RWPE1 (cell line): ENCODE measurements around the gene AQP3.
A peak's percentile ranks its signal among the peaks of the same experiment; 100 is the strongest.

Experiments used
- CTCF ChIA-PET: fragments of 350-600 bp; sonication (Branson Sonifier 250); formaldehyde crosslinking; extraction: SDS; loops from one replicate; lab custom pipeline; 2021; lab: Yijun Ruan, JAX
- POLR2A ChIA-PET: fragments of 400-600 bp; formaldehyde crosslinking; extraction: SDS; loops from one replicate; lab custom pipeline; 2020; ENCODE audit warnings: antibody characterized with exemption; ENCODE audit not compliant: low non-redundant PET; lab: Yijun Ruan, JAX
- DNase-seq: peaks from one replicate; pipeline ENCODE4 v3.0.0; 2012; ENCODE audit warnings: low spot score
- H3K27ac ChIP-seq: fragments of 450-650 bp; 2 replicates; pipeline ENCODE4 v1.5.1; 2017
- TF ChIP-seq, protein P1 (sequence below): fragments of 450-650 bp; conservative IDR thresholded peaks from 2 replicates; pipeline ENCODE4 v1.5.1; 2017; ENCODE audit warnings: low read depth, mild to moderate bottlenecking

AQP3 gene

DNA sequence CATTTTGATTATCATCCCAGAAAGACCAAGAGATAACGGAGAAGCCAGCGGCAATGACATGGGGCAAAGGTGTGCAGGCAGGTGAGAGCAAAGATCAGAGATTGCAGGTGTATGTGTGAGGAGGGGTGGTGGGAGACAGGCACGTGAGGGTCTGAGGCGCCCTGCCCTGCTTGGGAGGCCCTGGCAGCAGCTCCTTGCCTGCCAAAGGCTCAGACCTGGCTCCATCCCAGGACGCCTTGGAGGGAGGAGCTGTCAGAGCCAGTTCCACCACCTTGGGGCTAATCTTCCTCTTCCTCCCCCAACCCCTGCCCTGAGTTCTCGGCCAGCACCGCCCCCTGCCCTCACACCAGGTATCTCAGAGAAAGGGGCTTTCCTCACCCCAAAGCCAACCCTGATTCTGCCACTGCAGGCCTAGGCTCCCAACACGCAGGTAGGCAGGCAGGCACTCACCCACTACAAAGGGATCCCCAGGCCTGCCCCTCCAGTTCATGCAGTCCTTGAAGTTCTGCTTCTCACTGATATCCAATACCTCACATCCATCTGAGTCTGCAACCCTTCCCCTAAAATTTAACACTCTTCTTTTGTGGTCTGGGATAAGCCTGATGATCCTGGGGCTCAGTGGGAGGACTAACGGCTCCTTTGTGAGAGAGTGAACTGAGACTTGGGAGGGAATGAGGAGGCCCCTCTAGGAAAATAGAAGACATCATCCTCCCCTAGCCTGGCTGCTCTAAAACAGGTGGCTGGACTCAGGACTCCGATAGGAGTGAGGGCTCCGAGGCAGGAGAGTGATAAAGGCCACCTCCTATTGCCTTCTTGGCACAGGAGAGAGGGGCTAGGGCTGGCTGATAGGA is 1.8 kb downstream of the AQP3 start:
- POLR2A ChIA-PET: no interaction called here
- TF ChIP-seq, protein P1, sequence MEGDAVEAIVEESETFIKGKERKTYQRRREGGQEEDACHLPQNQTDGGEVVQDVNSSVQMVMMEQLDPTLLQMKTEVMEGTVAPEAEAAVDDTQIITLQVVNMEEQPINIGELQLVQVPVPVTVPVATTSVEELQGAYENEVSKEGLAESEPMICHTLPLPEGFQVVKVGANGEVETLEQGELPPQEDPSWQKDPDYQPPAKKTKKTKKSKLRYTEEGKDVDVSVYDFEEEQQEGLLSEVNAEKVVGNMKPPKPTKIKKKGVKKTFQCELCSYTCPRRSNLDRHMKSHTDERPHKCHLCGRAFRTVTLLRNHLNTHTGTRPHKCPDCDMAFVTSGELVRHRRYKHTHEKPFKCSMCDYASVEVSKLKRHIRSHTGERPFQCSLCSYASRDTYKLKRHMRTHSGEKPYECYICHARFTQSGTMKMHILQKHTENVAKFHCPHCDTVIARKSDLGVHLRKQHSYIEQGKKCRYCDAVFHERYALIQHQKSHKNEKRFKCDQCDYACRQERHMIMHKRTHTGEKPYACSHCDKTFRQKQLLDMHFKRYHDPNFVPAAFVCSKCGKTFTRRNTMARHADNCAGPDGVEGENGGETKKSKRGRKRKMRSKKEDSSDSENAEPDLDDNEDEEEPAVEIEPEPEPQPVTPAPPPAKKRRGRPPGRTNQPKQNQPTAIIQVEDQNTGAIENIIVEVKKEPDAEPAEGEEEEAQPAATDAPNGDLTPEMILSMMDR: no peak
- CTCF ChIA-PET: no interaction called here
- peak overlapping the region; percentile 76 for H3K27ac ChIP-seq
- no peak for DNase-seq

DNA sequence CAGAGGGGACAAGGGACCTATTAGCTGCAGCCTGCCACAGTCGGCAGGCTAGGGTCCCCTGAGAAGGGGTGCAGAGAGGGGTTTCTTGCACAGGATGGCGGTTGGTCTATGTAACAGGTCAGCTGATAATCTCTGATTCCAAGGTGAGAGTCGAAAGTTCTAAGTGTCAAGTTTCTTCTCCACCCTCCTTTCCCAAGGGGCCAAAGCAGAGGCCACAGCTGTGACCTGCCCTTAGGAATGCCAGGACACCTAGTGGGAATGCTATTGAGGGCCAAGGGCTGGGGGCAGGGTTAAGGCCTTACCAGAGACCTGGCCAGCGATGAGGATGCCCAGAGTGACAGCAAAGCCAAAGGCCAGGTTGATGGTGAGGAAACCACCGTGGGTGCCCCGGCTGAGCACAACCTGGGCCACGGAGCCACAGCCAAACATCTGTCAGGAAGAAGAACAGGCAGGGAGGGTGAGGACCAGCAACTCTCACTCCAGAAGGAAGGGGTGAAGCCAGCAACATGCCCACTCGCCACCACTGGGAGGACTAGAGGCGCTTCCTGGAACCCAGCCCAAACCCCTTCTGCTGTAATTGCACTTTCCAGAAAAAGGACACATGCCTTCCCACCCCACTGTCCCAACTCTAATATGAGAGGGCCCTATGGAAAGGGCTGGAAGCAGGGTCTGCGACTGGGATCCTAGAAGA is 3.8 kb downstream of the AQP3 start:
- ChIA-PET CTCF (interaction anchor here (0.8 to 1.8 kb wide), 3 partner anchors 23 to 40 kb away, joined by 3 to 9 read pairs (median 3); no protein-coding TSS in a partner anchor), POLR2A (no interaction called here)
- TF ChIP-seq, protein P1: no peak
- DNase-seq: no peak
- H3K27ac ChIP-seq: peak overlapping the region; percentile 76

DNA sequence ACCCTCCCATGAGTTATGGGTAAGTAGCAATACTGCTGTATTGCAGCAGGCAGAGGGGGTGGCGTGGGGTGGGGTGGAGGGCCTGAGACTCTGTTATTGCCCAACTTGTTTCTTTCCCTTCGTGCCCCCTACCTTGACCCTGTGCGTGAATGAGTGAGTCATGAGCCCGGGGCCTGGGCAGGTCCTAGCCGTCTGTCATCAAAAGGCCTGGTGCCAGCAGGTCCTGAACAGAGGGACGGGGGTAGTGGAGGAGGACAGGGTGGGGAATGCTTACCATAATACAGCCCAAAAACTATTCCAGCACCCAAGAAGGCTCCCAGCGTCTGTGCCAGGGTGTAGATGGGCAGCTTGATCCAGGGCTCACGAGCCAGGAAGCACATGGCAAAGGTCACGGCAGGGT is 4.3 kb downstream of the AQP3 start:
- POLR2A ChIA-PET: no interaction called here
- peak overlapping the region; percentile 76 for H3K27ac ChIP-seq
- CTCF ChIA-PET: interaction anchor here (0.8 to 1.2 kb wide), 2 partner anchors 27 to 40 kb away, joined by 3 read pairs; no protein-coding TSS in a partner anchor
- peak; percentile 83 for DNase-seq
- TF ChIP-seq, protein P1: no peak

DNA sequence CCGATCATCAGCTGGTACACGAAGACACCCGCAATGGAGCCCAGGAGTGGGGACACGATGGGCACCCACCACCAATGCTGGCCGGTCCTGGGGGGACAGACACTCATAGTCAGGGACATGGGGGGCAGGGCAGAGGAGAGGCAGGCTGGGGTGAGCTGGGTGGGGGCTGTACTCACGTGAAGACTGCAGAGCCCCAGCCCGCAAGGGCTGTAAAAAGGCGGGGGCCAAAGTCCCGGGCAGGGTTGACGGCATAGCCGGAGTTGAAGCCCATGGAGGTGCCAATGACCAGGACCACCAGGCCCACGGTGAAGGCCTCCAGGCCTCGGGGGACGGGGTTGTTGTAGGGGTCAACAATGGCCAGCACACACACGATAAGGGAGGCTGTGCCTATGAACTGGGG is 5.3 kb downstream of the AQP3 start:
- no peak for DNase-seq
- H3K27ac ChIP-seq: peak overlapping the region; percentile 76
- ChIA-PET POLR2A (no interaction called here), CTCF (interaction anchor here (0.6 to 1.2 kb wide), 3 partner anchors 11 to 39 kb away, joined by 3 read pairs; no protein-coding TSS in a partner anchor)
- TF ChIP-seq, protein P1: no peak

DNA sequence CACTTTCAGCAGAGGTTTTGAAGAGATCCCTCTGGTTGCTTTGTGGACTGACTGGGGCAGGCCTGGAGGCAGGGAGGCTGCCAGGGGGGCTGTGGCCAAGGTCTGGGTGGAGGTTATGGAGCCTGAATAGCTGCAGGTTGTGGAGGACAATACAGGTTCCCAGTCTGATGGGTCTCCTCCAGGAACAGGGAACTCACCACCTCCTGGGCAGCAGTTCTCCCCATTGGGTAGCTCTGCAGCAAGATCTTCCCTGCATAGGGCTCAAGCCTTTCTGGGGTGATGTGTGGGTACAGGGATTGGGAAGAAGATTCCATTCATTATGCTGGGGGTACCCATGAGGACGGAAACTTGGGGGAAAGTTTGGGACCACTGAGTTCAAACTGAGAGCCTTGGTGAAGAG is 6.8 kb downstream of the AQP3 start:
- CTCF ChIA-PET: interaction anchor here (1.5 kb wide), 1 partner anchor 26 kb away, joined by 5 read pairs; no protein-coding TSS in a partner anchor
- POLR2A ChIA-PET: no interaction called here

DNA sequence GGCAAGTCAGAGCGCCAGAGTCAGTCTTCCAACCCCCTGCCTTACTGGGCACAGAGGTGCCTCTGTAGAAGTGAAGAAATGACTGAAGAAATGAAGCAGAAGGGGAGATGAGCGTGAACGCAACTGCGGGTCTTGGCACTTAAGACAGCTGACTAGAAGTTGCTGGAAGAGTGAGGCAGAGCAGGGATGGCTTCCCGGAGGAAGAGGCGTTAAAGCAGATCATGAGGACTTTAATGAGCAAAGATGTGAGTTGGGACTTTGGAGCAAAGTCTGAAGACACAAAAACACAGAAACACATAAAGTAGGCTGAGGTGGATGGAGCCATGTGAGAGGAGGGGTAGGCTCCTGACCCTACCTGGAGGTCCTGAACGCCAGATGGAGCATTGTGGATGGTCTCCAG is 7.2 kb downstream of the AQP3 start:
- POLR2A ChIA-PET: no interaction called here
- DNase-seq: no peak
- peak overlapping the region; percentile 20 for H3K27ac ChIP-seq
- CTCF ChIA-PET: interaction anchor here (1.5 kb wide), 1 partner anchor 26 kb away, joined by 5 read pairs; no protein-coding TSS in a partner anchor
- TF ChIP-seq, protein P1: no peak

More for the DNA sequence above, 6.8 kb downstream of the AQP3 start:
- TF ChIP-seq, protein P1: no peak
- no peak for DNase-seq
- peak overlapping the region; percentile 20 for H3K27ac ChIP-seq
